Measurements from ENCODE around the gene STRBP.

Gene STRBP

DNA sequence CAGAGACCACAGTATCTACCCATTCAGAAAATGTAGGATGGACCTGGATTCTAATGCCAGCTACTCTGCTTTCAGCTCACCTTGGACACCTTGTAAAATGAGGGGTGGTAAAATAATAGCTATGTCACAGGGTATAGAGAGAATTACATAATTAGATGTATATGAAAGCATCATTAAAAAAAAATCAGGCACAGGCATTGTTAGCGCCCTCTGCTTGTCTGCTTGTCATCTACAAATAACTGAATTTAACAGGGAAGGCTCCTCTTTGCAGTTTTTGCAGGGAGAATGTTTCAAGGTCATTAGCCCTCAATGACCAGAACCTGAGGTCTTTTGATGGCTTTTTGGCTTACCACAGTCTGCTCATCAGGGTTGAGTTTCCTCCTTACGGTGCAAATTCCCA lies 176.9 kb downstream of the STRBP start:
- no peak for DNase-seq

DNA sequence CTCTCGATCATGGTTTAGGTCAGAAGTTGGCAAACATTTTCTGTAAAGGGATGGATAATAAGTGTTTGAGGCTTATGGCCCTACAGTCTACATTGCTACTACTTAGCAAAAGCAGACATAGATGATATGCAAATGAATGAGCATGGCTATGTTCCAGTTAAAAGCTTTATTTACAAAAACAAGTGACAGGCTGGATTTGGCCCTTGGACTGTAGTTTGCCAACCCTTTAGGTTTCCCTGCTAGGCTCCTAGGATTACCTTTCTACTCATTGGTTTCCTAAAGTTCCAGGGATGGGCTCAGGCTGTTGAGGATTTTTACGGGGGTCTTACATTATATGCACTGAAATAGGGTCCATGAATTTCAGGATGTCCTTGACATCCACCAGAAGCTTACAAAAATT lies 177.4 kb downstream of the STRBP start:
- no peak for DNase-seq

DNA sequence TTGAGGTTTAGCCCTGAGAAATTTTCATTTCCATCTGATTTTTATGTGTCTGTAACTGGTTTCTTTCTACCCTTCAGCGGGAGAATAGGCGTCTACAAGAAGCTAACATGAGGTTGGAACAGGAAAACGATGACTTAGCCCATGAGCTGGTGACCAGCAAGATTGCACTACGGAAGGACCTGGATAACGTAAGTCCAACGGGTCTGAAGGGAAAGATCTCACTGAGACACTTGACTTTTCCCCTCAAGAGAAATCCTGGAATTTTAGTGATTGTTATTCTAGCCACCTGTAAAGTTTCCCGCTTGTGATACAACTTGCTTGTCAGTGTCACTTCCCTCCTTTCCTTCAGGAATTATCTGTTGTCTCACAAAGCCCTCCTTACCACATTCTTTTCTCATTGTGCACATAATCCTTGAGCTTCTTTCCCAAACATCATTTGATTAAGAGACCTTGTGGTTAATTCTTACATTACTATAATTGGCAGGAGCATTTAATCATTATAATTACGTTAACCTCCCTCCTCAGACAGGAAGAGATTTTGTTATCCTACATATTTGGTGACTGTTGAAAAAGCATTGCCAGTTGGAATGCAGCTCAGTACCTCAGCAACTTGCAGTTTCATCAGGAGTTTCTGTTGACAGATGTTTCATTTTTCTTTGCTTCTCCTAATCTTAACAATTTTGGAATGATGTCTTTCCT lies 178.0 kb downstream of the STRBP start:
- no peak for DNase-seq

DNA sequence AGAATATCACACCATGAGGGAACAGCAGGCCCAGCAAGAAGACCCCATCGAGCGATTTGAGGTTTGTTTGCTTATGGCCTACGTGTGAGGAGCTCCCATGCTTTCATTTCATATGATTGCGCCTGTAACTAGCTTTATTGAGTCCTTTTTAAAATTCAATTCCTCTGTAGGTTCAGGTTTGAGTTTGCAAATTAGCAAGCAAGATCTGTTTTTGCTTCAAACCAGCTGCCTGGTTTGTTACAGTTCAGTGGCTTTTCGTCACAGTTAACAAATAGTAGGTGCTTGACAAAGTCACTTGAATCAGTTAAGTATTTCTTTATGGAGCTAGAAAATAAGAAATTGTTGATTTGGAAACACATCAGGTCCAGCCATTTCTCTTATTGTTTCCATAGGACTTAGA lies 178.6 kb downstream of the STRBP start:
- no peak for DNase-seq

DNA sequence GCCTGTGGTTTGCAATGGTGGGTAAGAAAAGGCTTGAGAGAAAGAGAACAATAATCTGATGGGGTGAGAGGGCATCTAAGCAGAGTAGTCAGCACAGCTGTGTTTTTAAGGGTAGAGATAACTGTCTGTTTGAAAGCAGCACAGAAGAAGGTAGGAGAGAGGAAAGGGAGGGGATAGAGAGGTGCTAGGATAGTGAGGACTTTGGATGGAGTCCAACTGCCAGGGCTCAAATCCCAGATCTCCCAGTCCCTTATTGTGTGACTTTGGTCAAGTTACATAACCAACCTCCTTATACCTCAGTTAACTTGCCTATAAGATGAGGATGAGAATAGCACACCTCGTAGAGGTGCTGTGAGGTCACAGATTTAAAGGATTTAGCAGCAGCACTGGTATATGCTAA lies 179.3 kb downstream of the STRBP start:
- DNase-seq = no peak

DNA sequence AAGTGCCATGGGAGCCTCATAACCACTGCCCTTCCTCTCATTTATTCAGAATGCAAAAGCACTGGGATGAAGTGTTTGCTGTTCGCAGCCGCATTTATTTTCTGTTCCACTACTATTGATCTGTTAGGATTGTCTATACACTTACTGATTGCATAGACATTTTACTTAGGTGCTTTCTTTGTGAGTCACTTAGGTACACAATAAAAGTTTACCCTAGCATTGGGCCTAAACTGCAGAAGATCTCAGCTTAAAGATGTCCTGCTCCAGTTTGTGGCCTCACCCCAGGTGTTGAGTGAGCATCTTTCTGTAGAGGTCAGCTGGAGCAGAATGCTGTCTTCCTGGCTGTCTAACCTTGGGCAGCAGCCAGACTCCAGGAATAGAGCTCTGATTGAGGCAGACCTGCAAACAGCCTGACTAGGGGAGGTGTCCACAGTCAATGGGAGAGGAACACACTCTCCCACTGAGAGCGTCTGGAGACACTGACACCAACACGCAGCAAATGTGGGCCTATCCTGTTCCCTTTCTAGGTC lies 181.0 kb downstream of the STRBP start:
- DNase-seq = no peak

DNA sequence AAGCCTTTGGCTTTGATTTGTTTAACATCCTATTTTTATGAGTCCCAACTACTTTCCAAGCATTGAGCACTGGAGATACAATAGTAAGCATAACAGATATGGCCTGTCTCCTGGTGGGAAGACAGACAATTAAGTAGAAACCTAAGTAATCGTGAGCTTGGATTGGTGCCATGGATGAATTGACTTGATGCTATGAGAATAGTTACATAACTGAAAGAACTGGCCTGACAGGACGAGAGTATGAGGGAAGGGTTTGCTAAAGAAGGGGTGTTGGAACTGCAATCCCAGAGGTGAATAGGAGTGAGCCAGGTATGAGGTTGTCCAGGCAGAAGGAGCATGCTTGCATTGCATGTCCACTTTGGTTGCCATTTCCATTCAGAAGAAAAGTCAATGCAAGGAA lies 182.5 kb downstream of the STRBP start:
- peak; percentile 35 for DNase-seq

DNA sequence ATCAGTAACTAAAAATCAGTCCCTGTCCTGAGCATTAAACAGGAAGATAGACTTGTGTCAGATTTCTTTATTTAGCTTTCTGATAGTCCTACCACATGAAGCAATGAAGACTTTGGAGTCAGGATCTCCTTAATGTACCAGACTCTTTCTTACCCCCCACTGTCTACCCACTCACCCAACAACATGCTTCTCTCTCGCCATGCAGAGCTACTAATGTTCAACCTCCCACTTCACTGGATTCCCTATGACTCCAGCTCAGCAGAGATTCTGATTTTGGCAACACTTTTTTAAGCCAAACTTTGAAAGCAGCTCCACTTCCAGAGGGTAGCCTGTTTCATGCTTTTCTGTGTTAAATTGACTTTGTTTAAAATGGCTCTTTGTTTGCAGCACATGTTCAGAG lies 184.1 kb downstream of the STRBP start:
- DNase-seq = no peak

DNA sequence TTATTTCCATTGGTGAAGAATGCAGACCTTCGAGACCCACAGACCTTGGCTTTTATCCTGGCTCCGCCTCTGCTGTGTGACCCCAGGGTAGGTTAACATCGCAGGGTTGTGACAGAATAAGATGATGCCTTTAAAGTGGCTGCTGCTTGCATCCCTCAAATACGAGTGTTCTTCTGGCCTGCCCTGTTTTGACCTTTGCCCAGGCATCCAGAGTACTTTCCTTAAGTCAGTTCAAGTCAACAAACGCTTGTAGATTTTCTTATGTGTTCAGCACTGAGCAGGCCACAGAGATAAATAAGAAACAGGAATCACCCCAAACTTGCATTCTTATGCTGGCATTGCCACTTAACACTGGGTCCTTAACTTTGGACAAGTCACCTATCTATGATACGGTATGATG lies 184.7 kb downstream of the STRBP start:
- no peak for DNase-seq

DNA sequence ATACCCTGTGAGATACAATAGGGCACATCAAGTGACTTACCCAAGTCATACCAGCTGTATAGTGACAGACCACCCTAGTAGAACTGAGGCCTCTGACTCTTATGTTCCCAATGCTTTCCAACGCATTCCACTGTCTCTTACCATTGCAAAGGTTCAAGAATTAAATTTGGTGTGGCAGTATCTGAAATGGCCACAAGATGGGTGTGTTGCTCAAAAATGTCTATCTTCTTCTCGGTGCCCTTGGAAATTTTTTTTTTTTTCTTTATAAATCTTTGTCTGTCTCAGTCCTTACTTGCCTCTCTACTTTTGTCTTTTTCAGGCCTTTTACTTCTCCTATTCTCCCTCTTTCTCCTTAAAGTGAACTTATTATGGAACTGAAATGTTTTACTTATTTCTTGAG lies 186.6 kb downstream of the STRBP start:
- DNase-seq = peak; percentile 47

DNA sequence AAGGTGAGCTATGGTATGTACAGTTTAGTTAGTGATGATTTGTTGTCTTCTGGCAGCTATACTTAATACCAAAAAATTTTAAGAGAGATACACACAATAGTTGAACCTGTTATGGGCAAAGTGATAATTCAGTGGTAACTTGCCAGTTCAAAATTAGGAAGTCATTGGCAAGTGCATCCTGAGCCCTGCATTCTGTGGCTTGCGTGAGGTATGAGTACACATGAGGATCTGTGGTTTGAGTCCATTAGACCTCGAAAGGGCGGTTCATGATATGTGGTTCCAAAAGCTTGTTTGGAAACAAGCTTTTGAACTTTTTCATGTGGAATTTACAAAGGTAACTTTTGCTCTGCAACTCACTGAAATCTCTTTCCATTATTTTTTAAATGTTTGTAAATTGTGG lies 187.9 kb downstream of the STRBP start:
- no peak for DNase-seq

DNA sequence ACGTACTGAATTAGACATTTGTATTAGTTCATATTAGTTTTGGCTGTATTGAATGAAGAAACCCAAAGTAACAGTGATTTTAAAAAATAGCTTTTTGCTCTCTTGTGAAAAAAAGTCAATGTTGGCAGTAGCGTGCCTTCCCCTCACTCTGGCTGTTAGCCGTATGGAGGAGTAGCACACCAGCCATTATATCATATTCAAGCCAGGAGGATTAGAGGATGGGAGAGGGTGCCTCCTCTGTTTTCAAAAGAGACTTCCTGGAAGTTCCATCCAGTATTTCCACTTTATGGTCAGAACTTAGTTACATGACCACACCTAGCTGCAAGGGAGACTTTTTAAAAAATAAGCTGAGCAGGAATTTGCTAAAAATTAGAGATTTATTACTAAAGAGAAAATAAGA lies 193.8 kb downstream of the STRBP start:
- DNase-seq = no peak

DNA sequence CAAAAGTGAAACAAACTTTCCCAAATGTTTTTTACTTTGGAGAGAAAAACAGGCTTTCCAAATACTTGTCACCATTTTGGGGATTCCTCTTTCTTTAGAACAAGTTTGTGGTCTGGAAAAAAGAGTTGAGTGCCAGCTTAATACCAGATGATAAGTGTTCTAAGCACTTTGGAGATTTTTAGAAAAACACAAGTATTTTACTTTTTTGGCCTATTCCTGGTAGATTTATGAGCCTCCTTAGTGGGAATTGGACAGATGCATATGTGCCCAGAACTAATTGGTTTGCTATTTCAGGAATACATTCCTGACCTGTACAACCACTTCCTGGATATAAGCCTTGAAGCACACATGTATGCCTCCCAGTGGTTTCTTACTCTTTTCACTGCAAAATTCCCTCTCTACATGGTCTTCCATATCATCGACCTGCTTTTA lies 194.4 kb downstream of the STRBP start:
- no peak for DNase-seq

DNA sequence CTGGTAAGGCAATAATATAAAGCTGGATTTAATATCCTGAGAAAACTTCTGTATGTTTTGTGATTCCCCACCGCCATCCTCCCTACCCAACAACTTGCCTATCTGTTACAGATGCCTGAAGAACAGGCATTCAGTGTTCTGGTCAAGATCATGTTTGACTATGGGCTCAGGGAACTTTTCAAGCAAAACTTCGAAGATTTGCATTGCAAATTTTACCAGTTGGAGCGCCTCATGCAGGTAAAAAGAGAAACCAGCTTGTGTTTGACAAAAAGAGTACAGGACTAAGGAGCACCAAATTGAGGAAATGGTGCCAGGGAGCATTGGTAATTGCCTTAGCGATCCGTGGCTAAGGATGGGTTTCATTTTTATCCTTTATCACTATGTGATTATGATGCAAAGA lies 194.9 kb downstream of the STRBP start:
- no peak for DNase-seq

DNA sequence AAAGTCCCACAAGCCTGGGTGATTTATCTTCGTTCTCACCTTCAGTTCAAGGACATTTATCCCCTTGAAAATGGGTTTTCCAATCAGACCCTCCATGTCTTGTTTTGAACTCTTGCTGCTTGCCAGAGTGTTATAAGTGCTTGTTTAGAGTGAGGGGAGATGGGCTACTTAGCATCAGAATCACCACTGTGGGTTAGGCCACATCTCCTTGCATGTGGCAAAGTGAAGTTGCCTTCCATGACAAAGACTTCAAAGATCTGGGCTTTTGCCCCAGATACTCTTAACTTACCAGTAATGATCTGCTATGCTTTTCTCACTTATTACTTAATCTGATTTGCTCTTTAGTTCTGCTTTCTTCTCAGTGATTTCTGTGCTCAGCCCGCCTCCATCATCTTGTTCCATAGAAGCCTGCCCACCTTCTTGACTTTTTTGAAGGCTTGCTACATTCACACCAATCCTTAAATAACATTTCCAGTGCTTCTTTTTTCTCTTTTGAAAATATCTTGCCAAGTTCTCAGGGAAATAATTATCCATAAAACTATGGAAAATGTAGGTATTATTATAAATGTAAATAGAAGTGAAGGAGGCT lies 195.9 kb downstream of the STRBP start:
- DNase-seq = no peak

Measured in NCI-H69 (cell line).